ENCODE measurements around the gene GLIPR2. TPM values are rescaled to one million over a fixed set of nuclear protein-coding genes. Genes with fewer than 3 reads are reported as not detected.

GLIPR2 gene
- total and polyA plus RNA-seq, 2 of the 13 experiments (the other 11 are each of a cell fraction or from before 2014, with no cell fraction given): 0.08 to 0.42 TPM

- TF ChIP-seq BRF2 (CRISPR knock-in tag; IDR thresholded peaks at IDR 0.05) (no peak), E2F1 (CRISPR knock-in tag; IDR thresholded peaks at IDR 0.05) (no peak), SP5 (CRISPR knock-in tag; IDR thresholded peaks at IDR 0.05; ENCODE audit: borderline replicate concordance, low read depth) (peak; percentile 68), KAT8 (CRISPR knock-in tag; IDR thresholded peaks at IDR 0.05) (0 out of 2 replicates have a peak, but pooled peaks have one; percentile 28), ZXDC (CRISPR knock-in tag; IDR thresholded peaks at IDR 0.05) (no peak), RCOR2 (CRISPR knock-in tag; IDR thresholded peaks at IDR 0.05) (0 out of 2 replicates have a peak, but pooled peaks have one; percentile 26), MIXL1 (CRISPR knock-in tag; IDR thresholded peaks at IDR 0.05) (peak; percentile 25; the same call in 1 of the 2 replicates), MAFG (CRISPR knock-in tag; IDR thresholded peaks at IDR 0.05) (no peak), RERE (CRISPR knock-in tag; IDR thresholded peaks at IDR 0.05; ENCODE audit: low read depth) (no peak), TEAD3 (CRISPR knock-in tag; optimal IDR thresholded peaks at IDR 0.05; ENCODE audit: borderline replicate concordance) (peak; percentile 24), ERF (CRISPR knock-in tag; IDR thresholded peaks at IDR 0.05) (0 out of 2 replicates have a peak, but pooled peaks have one; percentile 35), WIZ (CRISPR knock-in tag; IDR thresholded peaks at IDR 0.05) (no peak), RARA (CRISPR knock-in tag; IDR thresholded peaks at IDR 0.05) (no peak), HOXD1 (CRISPR knock-in tag; IDR thresholded peaks at IDR 0.05) (no peak), HMG20A (CRISPR knock-in tag; IDR thresholded peaks at IDR 0.05; ENCODE audit: borderline replicate concordance) (no peak), ZNF770 (CRISPR knock-in tag; IDR thresholded peaks at IDR 0.05) (no peak), ZSCAN12 (CRISPR knock-in tag; IDR thresholded peaks at IDR 0.05) (no peak), ZNF441 (CRISPR knock-in tag; IDR thresholded peaks at IDR 0.05; ENCODE audit: borderline replicate concordance) (no peak), ZNF850 (CRISPR knock-in tag; conservative IDR thresholded peaks at IDR 0.05) (no peak), NFRKB (IDR thresholded peaks at IDR 0.05) (no peak)
Measured at GRCh38 chr9:36207546-36208012, 71.0 kb downstream of the GLIPR2 start (continued).
